GM12892 (cell line): ENCODE measurements around the gene TPSB2.
"Not testable (repeated sequence)": the region's sequence is repeated elsewhere in the genome, so short reads cannot be mapped to it uniquely, and the experiment has no call there.

ENCODE experiments used
- POLR2A ChIP-seq: IDR thresholded peaks from 2 replicates; pipeline ENCODE4 v1.6.1; 2011; ENCODE audit warnings: low read depth, low read length, control low read depth
- POLR2AphosphoS5 ChIP-seq: IDR thresholded peaks from 2 replicates; pipeline ENCODE4 v1.6.1; 2011; ENCODE audit warnings: low read depth, low read length, control low read depth

DNA sequence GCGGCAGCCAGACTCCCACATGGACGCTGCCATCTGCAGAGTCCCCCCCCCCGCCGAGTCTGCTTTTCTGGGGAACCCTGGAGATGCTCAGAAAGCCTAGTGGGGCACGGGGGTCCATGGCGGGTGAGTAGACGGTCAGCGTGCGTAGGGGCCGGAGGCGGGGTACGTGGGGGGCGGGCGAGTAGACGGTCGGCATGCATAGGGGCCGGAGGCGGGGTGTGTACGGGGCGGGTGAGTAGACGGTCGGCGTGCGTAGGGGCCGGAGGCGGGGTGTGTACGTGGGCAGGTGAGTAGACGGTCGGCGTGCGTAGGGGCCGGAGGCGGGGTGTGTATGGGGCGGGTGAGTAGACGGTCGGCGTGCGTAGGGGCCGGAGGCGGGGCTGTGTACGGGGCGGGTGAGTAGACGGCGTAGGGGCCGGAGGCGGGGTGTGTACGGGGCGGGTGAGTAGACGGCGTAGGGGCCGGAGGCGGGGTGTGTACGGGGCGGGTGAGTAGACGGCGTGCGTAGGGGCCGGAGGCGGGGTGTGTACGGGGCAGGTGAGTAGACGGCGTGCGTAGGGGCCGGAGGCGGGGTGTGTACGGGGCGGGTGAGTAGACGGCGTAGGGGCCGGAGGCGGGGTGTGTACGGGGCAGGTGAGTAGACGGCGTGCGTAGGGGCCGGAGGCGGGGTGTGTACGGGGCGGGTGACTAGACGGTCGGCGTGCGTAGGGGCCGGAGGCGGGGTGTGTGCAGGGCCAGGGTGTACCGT, 44.4 kb downstream of the TPSB2 start:
- TF ChIP-seq POLR2AphosphoS5, POLR2A: not testable (repeated sequence)
